ENCODE measurements around the gene NABP2.

- TF ChIP-seq, protein P1, sequence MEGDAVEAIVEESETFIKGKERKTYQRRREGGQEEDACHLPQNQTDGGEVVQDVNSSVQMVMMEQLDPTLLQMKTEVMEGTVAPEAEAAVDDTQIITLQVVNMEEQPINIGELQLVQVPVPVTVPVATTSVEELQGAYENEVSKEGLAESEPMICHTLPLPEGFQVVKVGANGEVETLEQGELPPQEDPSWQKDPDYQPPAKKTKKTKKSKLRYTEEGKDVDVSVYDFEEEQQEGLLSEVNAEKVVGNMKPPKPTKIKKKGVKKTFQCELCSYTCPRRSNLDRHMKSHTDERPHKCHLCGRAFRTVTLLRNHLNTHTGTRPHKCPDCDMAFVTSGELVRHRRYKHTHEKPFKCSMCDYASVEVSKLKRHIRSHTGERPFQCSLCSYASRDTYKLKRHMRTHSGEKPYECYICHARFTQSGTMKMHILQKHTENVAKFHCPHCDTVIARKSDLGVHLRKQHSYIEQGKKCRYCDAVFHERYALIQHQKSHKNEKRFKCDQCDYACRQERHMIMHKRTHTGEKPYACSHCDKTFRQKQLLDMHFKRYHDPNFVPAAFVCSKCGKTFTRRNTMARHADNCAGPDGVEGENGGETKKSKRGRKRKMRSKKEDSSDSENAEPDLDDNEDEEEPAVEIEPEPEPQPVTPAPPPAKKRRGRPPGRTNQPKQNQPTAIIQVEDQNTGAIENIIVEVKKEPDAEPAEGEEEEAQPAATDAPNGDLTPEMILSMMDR (IDR thresholded peaks at IDR 0.05; ENCODE audit: poor library complexity, severe bottlenecking), result no peak
- TF ChIP-seq EP300 (conservative IDR thresholded peaks at IDR 0.05; ENCODE audit: poor library complexity, severe bottlenecking) (no peak), POLR2AphosphoS5 (IDR thresholded peaks at IDR 0.05) (no peak), REST (IDR thresholded peaks at IDR 0.05; ENCODE audit: borderline replicate concordance) (no peak), EZH2 (IDR thresholded peaks at IDR 0.05; ENCODE audit: borderline replicate concordance, insufficient read depth, low read length, poor library complexity, severe bottlenecking) (no peak)
Observed at GRCh38 chr12:56202838-56203237, 21.3 kb upstream of the NABP2 start.

All from neural cell (in vitro differentiated cells).